Measurements from ENCODE around the gene C3orf80. TPM values are rescaled to one million over a fixed set of nuclear protein-coding genes. Genes with fewer than 3 reads are reported as not detected.

Gene C3orf80
- polyA plus RNA-seq, 1 of the 3 experiments (the other 2 are of a cell fraction) = not detected

DNA sequence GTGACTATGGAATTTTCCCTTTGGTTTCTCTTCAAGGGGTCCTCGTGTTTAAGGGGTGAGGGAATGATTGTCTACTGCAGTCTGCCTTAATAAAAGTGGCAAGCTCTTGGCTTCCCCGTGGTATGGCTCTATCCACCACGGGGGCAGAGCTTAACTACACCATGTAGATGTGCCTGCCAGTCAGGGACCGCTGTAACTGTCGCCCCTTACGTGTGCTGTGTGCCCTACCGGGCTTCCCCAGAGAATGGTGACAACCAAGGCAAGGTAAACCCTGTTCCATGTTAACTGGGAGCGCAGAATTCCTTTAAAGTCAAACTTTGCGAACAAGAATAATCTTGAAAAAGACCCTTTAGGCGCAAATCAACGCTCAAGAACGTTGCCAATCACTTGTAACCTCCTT is 966 bp upstream of the C3orf80 start:
- no peak for TF ChIP-seq RFX5 (IDR thresholded peaks at IDR 0.05; ENCODE audit: low read length)
- no peak for TF ChIP-seq FOXJ3 (CRISPR knock-in tag; IDR thresholded peaks at IDR 0.05)
- TF ChIP-seq CHD2 (IDR thresholded peaks at IDR 0.05; ENCODE audit: low read length, partially characterized antibody) = no peak
- TF ChIP-seq ELF1 (IDR thresholded peaks at IDR 0.05) = no peak
- TF ChIP-seq, protein P1, sequence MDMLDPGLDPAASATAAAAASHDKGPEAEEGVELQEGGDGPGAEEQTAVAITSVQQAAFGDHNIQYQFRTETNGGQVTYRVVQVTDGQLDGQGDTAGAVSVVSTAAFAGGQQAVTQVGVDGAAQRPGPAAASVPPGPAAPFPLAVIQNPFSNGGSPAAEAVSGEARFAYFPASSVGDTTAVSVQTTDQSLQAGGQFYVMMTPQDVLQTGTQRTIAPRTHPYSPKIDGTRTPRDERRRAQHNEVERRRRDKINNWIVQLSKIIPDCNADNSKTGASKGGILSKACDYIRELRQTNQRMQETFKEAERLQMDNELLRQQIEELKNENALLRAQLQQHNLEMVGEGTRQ (IDR thresholded peaks at IDR 0.05; ENCODE audit: borderline replicate concordance, low read depth, low read length) = no peak
- TF ChIP-seq TCF12 (IDR thresholded peaks at IDR 0.05) = no peak
- TF ChIP-seq, protein P2, sequence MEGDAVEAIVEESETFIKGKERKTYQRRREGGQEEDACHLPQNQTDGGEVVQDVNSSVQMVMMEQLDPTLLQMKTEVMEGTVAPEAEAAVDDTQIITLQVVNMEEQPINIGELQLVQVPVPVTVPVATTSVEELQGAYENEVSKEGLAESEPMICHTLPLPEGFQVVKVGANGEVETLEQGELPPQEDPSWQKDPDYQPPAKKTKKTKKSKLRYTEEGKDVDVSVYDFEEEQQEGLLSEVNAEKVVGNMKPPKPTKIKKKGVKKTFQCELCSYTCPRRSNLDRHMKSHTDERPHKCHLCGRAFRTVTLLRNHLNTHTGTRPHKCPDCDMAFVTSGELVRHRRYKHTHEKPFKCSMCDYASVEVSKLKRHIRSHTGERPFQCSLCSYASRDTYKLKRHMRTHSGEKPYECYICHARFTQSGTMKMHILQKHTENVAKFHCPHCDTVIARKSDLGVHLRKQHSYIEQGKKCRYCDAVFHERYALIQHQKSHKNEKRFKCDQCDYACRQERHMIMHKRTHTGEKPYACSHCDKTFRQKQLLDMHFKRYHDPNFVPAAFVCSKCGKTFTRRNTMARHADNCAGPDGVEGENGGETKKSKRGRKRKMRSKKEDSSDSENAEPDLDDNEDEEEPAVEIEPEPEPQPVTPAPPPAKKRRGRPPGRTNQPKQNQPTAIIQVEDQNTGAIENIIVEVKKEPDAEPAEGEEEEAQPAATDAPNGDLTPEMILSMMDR (IDR thresholded peaks at IDR 0.05) = no peak
- no peak for TF ChIP-seq POLR2AphosphoS5 (IDR thresholded peaks at IDR 0.05; ENCODE audit: low read depth, low read length)
- TF ChIP-seq, protein P3, sequence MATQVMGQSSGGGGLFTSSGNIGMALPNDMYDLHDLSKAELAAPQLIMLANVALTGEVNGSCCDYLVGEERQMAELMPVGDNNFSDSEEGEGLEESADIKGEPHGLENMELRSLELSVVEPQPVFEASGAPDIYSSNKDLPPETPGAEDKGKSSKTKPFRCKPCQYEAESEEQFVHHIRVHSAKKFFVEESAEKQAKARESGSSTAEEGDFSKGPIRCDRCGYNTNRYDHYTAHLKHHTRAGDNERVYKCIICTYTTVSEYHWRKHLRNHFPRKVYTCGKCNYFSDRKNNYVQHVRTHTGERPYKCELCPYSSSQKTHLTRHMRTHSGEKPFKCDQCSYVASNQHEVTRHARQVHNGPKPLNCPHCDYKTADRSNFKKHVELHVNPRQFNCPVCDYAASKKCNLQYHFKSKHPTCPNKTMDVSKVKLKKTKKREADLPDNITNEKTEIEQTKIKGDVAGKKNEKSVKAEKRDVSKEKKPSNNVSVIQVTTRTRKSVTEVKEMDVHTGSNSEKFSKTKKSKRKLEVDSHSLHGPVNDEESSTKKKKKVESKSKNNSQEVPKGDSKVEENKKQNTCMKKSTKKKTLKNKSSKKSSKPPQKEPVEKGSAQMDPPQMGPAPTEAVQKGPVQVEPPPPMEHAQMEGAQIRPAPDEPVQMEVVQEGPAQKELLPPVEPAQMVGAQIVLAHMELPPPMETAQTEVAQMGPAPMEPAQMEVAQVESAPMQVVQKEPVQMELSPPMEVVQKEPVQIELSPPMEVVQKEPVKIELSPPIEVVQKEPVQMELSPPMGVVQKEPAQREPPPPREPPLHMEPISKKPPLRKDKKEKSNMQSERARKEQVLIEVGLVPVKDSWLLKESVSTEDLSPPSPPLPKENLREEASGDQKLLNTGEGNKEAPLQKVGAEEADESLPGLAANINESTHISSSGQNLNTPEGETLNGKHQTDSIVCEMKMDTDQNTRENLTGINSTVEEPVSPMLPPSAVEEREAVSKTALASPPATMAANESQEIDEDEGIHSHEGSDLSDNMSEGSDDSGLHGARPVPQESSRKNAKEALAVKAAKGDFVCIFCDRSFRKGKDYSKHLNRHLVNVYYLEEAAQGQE (IDR thresholded peaks at IDR 0.05; ENCODE audit: low read depth, low read length) = no peak
- TF ChIP-seq, protein P4, sequence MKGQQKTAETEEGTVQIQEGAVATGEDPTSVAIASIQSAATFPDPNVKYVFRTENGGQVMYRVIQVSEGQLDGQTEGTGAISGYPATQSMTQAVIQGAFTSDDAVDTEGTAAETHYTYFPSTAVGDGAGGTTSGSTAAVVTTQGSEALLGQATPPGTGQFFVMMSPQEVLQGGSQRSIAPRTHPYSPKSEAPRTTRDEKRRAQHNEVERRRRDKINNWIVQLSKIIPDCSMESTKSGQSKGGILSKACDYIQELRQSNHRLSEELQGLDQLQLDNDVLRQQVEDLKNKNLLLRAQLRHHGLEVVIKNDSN (IDR thresholded peaks at IDR 0.05; ENCODE audit: borderline replicate concordance, low read depth) = no peak
- no peak for TF ChIP-seq JUND (IDR thresholded peaks at IDR 0.05)
- no peak for TF ChIP-seq SMC3 (IDR thresholded peaks at IDR 0.05; ENCODE audit: low read depth, low read length)
- TF ChIP-seq, protein P5, sequence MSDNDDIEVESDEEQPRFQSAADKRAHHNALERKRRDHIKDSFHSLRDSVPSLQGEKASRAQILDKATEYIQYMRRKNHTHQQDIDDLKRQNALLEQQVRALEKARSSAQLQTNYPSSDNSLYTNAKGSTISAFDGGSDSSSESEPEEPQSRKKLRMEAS (IDR thresholded peaks at IDR 0.05; ENCODE audit: low read depth) = no peak
- TF ChIP-seq SIN3A (IDR thresholded peaks at IDR 0.05; ENCODE audit: borderline replicate concordance, low read depth, low read length) = no peak
- no peak for TF ChIP-seq EZH2phosphoT487 (IDR thresholded peaks at IDR 0.05; ENCODE audit: borderline replicate concordance, low read depth)
- TF ChIP-seq RAD21 (IDR thresholded peaks at IDR 0.05; ENCODE audit: low read length) = no peak
- TF ChIP-seq MEF2A (IDR thresholded peaks at IDR 0.05; ENCODE audit: borderline replicate concordance, low read depth) = no peak
- TF ChIP-seq, protein P6, sequence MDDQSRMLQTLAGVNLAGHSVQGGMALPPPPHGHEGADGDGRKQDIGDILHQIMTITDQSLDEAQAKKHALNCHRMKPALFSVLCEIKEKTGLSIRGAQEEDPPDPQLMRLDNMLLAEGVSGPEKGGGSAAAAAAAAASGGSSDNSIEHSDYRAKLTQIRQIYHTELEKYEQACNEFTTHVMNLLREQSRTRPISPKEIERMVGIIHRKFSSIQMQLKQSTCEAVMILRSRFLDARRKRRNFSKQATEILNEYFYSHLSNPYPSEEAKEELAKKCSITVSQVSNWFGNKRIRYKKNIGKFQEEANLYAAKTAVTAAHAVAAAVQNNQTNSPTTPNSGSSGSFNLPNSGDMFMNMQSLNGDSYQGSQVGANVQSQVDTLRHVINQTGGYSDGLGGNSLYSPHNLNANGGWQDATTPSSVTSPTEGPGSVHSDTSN (IDR thresholded peaks at IDR 0.05) = no peak
- TF ChIP-seq FOSL2 (IDR thresholded peaks at IDR 0.05; ENCODE audit: borderline replicate concordance, low read depth) = no peak
- no peak for TF ChIP-seq RCOR1 (IDR thresholded peaks at IDR 0.05; ENCODE audit: low read length)
- no peak overlapping the region for H3K4me2 ChIP-seq
- H4K20me1 ChIP-seq (ENCODE audit: insufficient read depth) = no peaks in the 10 kb centered on the region
- H3K27me3 ChIP-seq (ENCODE audit: insufficient read depth) = peaks cover 23% of the 10 kb centered on the region
- no peak overlapping the region for H2AFZ ChIP-seq (ENCODE audit: low read depth)
- peaks cover 0 to 12% of the 10 kb centered on the region in 2 experiments; a peak in 1 of 4 replicates for H3K4me1 ChIP-seq (ENCODE audit: control insufficient read depth in 1 of 2, insufficient read depth in 2 of 2, low read depth in 1 of 2, low read length in 1 of 2)
- H3K79me2 ChIP-seq (ENCODE audit: insufficient read depth) = no peaks in the 10 kb centered on the region
- H3K27ac ChIP-seq (ENCODE audit: low read depth in 2 of 2, low read length in 1 of 2) = no peak overlapping the region
- no peaks in the 10 kb centered on the region for H3K36me3 ChIP-seq (replicated peaks in 1 of 2; ENCODE audit: control insufficient read depth in 1 of 2, insufficient read depth in 2 of 2, low read length in 1 of 2)
- H3F3A ChIP-seq (replicated peaks; ENCODE audit: insufficient read depth) = peaks cover 7% of the 10 kb centered on the region
- WGBS (ENCODE audit: low lambda C conversion rate) = 82% methylated on average over 12 of the region's 12 CpGs
- no peak overlapping the region for H3K4me3 ChIP-seq (ENCODE audit: low read depth in 2 of 2, low read length in 1 of 2)
- no peak overlapping the region for H3K9ac ChIP-seq
- DNase-seq = no peak
- ChIA-PET CTCF (interaction anchor here (1.6 to 4.2 kb wide), 3 partner anchors 61 to 191 kb away, joined by 6 to 23 read pairs (median 15); no protein-coding TSS in a partner anchor), POLR2A (interaction anchor here (1.7 kb wide), 1 partner anchor 177 kb away, joined by 3 read pairs; no protein-coding TSS in a partner anchor)
- H3K9me2 ChIP-seq = no peaks in the 10 kb centered on the region
- no peaks in the 10 kb centered on the region for H3K9me3 ChIP-seq

All from SK-N-SH (cell line).